ENCODE measurements around the gene TRABD2B.

The TRABD2B gene

DNA sequence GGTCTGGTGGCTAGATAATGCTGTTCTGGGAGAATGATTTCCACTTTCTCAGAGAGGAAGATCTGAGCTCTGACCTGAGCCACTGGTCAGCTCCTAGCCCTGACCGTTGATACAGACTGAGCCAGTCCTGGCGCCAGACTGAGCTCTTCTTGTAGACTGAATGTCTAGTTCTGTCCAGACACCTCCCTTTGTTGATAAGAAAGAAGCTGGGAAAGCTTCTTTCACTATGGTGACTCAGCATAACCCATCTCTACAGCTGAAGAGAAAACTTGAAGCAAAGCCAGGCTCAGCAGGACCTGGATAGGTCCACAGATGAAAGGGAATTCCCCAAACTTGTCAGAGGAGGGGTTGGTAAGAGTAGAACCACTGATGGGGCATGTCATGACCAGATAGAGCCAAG is 9.9 kb upstream of the TRABD2B start:
- peaks cover 6% of the 10 kb centered on the region for H3K4me1 ChIP-seq (ENCODE audit: control insufficient read depth, insufficient read depth, low read length)
- H3K4me3 ChIP-seq (ENCODE audit: low read depth, low read length) = no peak overlapping the region
- H3K9me3 ChIP-seq (ENCODE audit: control insufficient read depth, insufficient read depth, low read depth, low read length) = no peaks in the 10 kb centered on the region
- H3K27ac ChIP-seq (ENCODE audit: extremely low read depth, low read depth, low read length) = no peak overlapping the region
- CTCF ChIA-PET = interaction anchor here (0.6 to 4.6 kb wide), 5 partner anchors 8 to 819 kb away, joined by 3 to 28 read pairs (median 4); partner anchors contain the start of gene TRABD2B
- H3K36me3 ChIP-seq (ENCODE audit: control insufficient read depth in 2 of 2, insufficient read depth in 1 of 2, low read length in 2 of 2) = no peaks in the 10 kb centered on the region
- TF ChIP-seq ZNF654 (tag by site-specific recombination; IDR thresholded peaks at IDR 0.05; ENCODE audit: low read depth) (no peak), KLF1 (tag by site-specific recombination; IDR thresholded peaks at IDR 0.05) (no peak), ZNF23 (tag by site-specific recombination; IDR thresholded peaks at IDR 0.05; ENCODE audit: borderline replicate concordance) (no peak), ZNF132 (tag by site-specific recombination; IDR thresholded peaks at IDR 0.05; ENCODE audit: borderline replicate concordance) (no peak), ZNF777 (tag by site-specific recombination; IDR thresholded peaks at IDR 0.05; ENCODE audit: borderline replicate concordance) (no peak), ZNF10 (tag by site-specific recombination; IDR thresholded peaks at IDR 0.05) (no peak), ZNF266 (tag by site-specific recombination; IDR thresholded peaks at IDR 0.05; ENCODE audit: low read depth) (no peak), HOXD13 (CRISPR knock-in tag; IDR thresholded peaks at IDR 0.05; ENCODE audit: borderline replicate concordance) (no peak), KLF16 (tag by site-specific recombination; IDR thresholded peaks at IDR 0.05) (no peak), ZNF660 (tag by site-specific recombination; IDR thresholded peaks at IDR 0.05) (no peak), ZNF416 (tag by site-specific recombination; IDR thresholded peaks at IDR 0.05) (no peak), WT1 (tag by site-specific recombination; IDR thresholded peaks at IDR 0.05) (no peak)
- TF ChIP-seq, protein P1, sequence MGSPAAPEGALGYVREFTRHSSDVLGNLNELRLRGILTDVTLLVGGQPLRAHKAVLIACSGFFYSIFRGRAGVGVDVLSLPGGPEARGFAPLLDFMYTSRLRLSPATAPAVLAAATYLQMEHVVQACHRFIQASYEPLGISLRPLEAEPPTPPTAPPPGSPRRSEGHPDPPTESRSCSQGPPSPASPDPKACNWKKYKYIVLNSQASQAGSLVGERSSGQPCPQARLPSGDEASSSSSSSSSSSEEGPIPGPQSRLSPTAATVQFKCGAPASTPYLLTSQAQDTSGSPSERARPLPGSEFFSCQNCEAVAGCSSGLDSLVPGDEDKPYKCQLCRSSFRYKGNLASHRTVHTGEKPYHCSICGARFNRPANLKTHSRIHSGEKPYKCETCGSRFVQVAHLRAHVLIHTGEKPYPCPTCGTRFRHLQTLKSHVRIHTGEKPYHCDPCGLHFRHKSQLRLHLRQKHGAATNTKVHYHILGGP (tag by site-specific recombination; IDR thresholded peaks at IDR 0.05) = no peak
- TF ChIP-seq, protein P2, sequence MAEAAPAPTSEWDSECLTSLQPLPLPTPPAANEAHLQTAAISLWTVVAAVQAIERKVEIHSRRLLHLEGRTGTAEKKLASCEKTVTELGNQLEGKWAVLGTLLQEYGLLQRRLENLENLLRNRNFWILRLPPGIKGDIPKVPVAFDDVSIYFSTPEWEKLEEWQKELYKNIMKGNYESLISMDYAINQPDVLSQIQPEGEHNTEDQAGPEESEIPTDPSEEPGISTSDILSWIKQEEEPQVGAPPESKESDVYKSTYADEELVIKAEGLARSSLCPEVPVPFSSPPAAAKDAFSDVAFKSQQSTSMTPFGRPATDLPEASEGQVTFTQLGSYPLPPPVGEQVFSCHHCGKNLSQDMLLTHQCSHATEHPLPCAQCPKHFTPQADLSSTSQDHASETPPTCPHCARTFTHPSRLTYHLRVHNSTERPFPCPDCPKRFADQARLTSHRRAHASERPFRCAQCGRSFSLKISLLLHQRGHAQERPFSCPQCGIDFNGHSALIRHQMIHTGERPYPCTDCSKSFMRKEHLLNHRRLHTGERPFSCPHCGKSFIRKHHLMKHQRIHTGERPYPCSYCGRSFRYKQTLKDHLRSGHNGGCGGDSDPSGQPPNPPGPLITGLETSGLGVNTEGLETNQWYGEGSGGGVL (tag by site-specific recombination; IDR thresholded peaks at IDR 0.05) = no peak
- TF ChIP-seq, protein P3, sequence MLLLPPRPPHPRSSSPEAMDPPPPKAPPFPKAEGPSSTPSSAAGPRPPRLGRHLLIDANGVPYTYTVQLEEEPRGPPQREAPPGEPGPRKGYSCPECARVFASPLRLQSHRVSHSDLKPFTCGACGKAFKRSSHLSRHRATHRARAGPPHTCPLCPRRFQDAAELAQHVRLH (tag by site-specific recombination; IDR thresholded peaks at IDR 0.05) = no peak
- TF ChIP-seq, protein P4, sequence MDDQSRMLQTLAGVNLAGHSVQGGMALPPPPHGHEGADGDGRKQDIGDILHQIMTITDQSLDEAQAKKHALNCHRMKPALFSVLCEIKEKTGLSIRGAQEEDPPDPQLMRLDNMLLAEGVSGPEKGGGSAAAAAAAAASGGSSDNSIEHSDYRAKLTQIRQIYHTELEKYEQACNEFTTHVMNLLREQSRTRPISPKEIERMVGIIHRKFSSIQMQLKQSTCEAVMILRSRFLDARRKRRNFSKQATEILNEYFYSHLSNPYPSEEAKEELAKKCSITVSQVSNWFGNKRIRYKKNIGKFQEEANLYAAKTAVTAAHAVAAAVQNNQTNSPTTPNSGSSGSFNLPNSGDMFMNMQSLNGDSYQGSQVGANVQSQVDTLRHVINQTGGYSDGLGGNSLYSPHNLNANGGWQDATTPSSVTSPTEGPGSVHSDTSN (CRISPR knock-in tag; IDR thresholded peaks at IDR 0.05) = no peak
- TF ChIP-seq, protein P5, sequence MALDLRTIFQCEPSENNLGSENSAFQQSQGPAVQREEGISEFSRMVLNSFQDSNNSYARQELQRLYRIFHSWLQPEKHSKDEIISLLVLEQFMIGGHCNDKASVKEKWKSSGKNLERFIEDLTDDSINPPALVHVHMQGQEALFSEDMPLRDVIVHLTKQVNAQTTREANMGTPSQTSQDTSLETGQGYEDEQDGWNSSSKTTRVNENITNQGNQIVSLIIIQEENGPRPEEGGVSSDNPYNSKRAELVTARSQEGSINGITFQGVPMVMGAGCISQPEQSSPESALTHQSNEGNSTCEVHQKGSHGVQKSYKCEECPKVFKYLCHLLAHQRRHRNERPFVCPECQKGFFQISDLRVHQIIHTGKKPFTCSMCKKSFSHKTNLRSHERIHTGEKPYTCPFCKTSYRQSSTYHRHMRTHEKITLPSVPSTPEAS (tag by site-specific recombination; IDR thresholded peaks at IDR 0.05) = no peak
- POLR2A ChIA-PET = interaction anchor here (1.5 kb wide), 1 partner anchor 45 kb away, joined by 6 read pairs; no protein-coding TSS in a partner anchor

DNA sequence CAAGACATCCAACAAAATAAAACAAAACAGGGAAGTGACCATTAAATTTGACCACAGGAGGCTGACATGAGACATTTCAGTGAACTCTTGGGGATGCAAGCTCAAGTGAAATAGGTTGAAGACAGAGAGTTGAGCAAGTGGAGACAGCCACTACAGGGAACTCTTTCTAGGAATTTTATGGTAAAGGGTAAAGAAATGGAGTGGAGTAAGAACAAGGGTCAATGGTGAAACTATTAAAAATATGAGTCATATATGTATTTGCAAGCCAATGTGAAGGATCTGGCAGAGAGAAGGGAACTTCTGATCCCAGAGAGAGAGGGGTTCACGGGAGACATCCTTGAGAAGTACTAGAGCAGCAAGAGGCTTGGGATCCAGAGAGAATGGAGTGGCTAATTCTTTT is 9.1 kb upstream of the TRABD2B start:
- POLR2A ChIA-PET = interaction anchor here (1.5 kb wide), 1 partner anchor 46 kb away, joined by 6 read pairs; no protein-coding TSS in a partner anchor
- CTCF ChIA-PET = interaction anchor here (0.5 to 4.6 kb wide), 5 partner anchors 8 to 486 kb away, joined by 3 to 28 read pairs (median 3); partner anchors contain the start of gene TRABD2B

More for the DNA sequence above, 9.1 kb upstream of the TRABD2B start:
- no peak for TF ChIP-seq YY2 (tag by site-specific recombination; IDR thresholded peaks at IDR 0.05)
- TF ChIP-seq, protein P1 (tag by site-specific recombination; IDR thresholded peaks at IDR 0.05) = peak; percentile 47; the same call in 1 of the 2 replicates
- TF ChIP-seq MEIS1 (CRISPR knock-in tag; IDR thresholded peaks at IDR 0.05; ENCODE audit: borderline replicate concordance) = no peak
- Histone ChIP-seq H3K27ac (ENCODE audit: extremely low read depth, low read depth, low read length) (no peak overlapping the region), H3K4me1 (ENCODE audit: control insufficient read depth, insufficient read depth, low read length) (peaks cover 6% of the 10 kb centered on the region), H3K36me3 (ENCODE audit: control insufficient read depth in 2 of 2, insufficient read depth in 1 of 2, low read length in 2 of 2) (no peaks in the 10 kb centered on the region), H3K4me3 (ENCODE audit: low read depth, low read length) (no peak overlapping the region), H3K9me3 (ENCODE audit: control insufficient read depth, insufficient read depth, low read depth, low read length) (no peaks in the 10 kb centered on the region)
